Eye (tissue), 1 donor: Measurements from ENCODE around the gene LPGAT1.
"Not testable (repeated sequence)": the region's sequence is repeated elsewhere in the genome, so short reads cannot be mapped to it uniquely, and the experiment has no call there.

Experiments used
- DNase-seq: peaks from one replicate; pipeline ENCODE4 v3.0.0-alpha.2; 2015

The LPGAT1 gene

DNA sequence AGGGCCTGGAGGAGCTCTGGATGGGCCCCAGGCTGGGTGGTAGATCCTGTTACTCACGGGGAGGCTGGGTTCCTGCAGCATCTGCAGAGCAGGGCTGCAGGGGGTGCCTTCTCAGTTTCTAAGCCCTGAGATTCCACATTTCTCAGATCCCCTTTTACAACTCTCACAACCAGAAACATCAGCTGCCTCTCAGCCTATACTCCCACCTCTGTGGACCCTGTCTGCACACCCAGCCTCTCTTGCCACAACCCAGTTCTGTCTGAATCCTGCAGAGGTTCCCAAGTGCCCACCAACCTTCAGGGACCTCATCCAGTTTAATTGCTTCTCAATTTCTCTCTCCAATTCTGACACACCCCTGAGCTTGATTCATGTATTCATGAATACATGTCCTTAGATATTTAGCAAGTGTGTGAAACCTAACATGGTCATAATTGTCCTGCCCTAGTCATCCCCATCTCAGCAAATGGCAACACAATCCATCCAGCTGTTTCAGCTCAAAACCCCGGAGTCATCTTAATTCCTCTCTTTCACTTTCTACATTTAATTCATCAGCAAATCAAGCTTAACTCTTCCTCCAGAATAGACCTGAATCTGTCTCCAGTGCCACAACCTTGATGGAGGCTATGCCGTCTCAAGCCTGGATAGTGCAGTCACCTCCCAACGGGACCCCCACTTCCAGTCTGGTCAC lies 98.1 kb downstream of the LPGAT1 start:
- DNase-seq, result no peak

DNA sequence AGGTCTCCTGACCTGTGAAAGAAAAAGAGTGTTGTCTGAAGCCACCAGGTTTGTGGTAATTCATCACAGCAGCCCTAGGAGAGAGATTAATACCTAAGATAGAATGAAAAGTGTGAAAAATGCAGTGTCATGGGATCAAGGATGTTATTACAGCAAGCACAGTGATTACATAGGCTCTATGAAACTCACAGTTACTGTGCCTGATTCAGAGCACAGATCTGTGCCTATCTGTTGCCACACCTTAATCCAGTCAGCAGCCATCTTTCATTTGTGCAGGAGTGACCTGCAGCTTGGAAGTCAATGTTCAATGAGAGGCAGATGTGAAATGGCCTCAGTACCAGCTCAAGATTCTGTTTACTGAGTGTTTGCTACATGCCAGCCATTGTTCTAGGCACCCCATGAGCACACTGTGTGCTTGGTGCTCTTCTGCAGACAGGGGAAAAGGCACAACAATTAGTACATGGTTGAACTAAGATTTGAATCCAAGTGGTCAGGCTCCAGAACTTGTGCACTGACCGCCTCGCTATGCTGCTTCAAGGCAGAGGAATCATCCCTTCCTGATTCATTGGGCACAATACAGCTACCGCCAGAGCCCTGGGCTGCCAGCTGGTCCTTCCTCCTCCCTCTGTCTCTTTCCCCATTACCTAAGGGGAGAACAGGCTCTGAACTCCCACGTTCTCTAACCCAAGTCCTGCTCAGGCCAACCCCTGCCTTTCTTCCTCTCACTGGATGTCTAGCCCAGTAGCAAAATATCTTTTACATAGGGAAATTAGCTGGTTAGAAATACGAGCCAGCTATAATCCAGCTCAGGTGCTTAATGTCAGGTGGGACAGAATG lies 98.9 kb downstream of the LPGAT1 start:
- DNase-seq, result no peak

DNA sequence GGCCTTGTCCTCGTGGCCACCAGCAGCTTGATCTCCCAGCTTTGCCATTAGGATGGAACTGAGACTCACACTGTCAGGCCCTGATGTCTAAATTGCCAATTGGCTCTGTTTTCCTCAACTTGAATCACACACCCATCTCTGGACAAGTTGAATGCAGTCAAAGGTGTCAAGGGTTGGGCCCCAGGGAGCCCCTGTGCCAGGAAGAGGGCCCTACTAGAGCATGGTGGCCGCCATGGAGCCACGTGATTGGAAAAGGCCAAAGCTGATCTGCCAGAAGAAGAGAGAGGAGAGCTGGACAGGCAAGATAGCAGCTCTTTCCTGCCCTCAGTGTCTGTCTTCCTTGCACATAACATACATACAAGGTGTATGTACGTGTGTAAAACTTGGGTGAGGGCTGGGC lies 100.2 kb downstream of the LPGAT1 start:
- no peak for DNase-seq

GRCh38 chr1:211729238-211729637 lies 101.3 kb downstream of the LPGAT1 start:
- DNase-seq, result no peak

DNA sequence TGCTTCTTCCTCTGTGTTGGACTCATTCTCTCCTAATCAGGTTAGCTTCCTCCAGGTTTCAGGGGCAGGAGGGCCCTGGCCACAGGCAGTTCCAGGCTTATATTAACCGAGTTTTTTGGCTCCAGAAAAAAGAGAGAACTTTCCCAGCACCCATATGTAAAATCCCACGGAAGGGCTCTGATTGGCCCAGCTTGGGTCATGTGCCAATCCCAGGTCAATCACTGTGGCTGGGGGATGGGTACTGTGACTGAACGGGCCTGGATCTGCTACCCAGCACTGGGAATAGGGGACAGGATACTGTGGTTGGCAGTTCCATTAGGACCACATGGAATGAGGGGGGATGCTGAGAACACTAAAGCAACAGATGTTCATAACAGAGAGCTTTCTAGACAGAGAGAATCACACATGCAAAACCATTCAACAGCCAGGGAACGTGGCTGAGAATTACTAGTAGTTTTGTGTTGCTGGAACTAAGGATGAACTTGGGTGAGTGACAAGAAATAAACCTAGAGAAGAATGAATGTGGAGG lies 104.0 kb downstream of the LPGAT1 start:
- DNase-seq, result peak; percentile 9

- peak; percentile 45 for DNase-seq
These were observed 105.8 kb downstream of the LPGAT1 start for GRCh38 chr1:211724687-211725196.

- DNase-seq, result no peak
These were observed 107.3 kb downstream of the LPGAT1 start for GRCh38 chr1:211723273-211723672.

- DNase-seq, result no peak
These were observed 108.0 kb downstream of the LPGAT1 start for GRCh38 chr1:211722277-211723175.

GRCh38 chr1:211716555-211716954 lies 114.0 kb downstream of the LPGAT1 start:
- DNase-seq, result not testable (repeated sequence)

DNA sequence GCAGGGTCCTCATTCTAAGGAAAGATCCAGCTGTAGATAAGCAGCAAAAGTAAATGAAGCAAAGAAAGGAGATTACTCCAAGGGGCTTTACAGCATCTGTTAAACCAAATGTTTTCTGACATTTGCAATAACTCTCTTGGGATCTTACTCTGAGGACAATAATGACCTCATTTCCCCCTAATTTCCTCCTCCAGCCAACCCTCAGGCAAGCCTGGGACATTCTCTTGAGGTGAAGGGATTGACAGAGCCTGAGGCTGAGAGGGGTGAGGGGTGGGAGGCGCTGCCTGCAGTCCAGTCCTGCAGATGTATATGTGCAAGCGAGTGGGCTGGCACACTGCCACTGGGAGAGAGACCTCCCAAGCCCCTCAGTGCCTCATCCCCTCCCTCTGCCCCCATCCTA lies 114.6 kb downstream of the LPGAT1 start:
- peak; percentile 85 for DNase-seq

- no peak for DNase-seq
These were observed 116.4 kb downstream of the LPGAT1 start for GRCh38 chr1:211714154-211714553.

- no peak for DNase-seq
These were observed 117.3 kb downstream of the LPGAT1 start for GRCh38 chr1:211713231-211713630.

GRCh38 chr1:211711315-211711705 lies 119.3 kb downstream of the LPGAT1 start:
- no peak for DNase-seq

- no peak for DNase-seq
These were observed 119.8 kb downstream of the LPGAT1 start for GRCh38 chr1:211710566-211711314.

DNA sequence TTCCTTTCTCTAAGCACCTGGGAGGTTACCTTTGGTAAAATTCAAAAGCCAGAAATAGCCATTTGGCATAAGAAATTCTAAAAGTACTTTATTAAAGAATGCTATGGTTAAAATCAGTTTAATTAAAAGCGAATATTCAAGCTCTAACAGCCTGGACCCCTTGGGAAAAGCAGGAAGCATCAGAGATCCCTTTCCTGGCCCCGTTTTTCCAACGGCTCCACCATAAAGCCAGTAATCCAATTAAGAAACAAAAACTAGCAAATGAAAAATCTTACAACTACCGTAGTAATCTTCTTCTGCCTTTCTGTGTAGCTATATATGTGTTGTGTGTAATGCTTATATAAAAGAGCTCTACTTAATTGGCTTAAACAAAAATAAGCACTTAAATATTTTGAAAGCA lies 121.6 kb downstream of the LPGAT1 start:
- DNase-seq, result no peak

DNA sequence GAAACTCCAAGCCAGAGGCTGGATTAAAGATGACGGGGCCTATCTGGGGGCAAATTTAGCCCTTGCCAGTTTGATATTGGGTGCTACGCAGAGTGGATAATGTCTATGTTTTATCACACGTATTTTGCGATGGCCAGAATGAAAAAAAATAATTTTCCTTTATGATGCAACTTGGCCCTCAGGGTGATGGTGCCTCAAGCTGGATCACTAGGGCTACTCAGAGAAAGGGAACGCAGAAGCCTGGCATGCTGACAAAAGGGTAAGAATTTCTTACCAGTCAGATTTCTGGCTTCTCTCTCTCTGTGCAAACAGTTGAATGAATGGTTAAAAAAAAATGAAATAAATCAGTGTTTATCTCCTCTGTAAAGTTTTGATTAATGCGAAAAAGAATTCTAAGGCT lies 122.6 kb downstream of the LPGAT1 start:
- no peak for DNase-seq

DNA sequence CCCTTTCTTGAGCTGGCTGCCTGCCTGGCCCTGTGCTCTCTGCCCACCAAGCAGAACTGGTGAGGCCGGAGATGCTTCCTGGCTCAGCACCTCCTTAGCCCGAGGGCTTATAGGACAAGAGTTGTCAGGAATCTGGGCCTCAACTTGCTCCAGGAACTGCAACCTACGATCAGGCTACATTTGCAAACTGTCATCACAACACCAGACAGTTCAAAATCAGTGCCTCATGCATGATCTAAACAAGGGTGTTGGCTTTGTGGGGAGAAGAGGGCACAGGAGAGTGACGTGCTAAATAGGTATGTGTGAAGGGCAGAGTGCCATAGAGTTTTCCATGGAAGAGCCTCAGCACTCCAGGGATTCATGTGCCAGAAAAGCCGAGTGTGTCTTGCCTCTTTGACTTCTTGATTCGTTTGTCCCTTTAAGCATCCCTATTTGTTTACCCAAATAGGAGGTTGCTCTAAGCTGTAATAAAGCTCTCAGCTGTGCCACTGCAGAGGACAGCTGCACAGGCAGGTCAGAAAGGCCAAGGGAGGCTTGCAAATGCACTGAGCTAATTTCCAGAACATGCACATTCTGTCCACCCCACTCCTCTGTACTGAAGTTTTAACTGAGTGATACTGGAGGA lies 125.0 kb downstream of the LPGAT1 start:
- no peak for DNase-seq

DNA sequence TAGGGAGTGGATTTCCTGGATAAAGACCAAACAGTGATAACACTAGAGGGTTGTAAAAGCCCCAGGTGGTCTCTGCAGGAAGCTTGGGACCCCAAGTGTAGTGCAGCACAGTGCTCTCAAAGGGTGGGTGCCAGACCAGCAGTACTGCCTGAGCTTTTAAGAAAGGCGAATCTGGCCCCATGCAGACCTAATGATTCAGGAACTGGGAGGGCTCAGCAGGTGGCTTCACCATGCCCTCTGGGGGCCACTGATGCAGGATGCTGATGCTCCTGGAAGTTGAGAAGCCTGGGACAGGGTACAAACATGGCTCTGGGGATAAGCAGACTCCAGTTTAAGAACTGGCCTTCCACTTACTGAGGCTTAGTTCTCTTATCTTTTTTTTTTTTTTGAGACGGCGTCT lies 126.0 kb downstream of the LPGAT1 start:
- DNase-seq, result no peak

DNA sequence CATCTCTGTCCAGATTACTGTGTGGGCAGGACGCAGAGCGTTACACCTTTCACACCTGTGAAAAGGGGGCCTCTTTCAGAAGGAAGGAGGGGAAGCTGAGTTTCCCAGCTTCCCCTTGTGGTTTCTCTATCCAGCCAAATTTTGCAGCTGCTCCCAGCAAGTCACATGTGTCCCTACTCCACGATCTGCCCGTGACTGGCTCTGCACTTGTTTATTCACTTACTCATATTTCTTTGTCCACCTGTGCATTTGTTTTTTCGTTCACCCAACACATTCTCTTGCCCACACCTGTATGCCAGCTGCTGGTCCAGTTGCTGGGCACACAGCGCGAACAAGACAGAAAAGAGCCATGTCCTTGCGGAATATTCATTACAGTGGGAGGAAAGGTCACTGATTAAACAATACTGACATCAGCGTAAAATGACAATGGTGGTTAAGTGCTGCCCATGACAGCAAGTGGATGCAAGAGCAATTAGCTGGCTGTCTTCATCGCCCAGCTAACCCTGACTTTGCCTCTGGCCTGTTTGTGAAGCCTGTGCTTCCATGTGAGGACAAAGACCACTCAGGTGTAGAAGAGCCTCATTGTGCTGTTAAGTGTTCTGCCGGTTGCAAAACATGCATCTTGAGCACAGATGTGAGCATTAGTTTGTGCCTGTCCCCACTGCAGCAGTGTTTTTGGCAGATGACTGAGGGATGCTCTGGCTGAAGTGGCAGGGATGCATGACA lies 126.6 kb downstream of the LPGAT1 start:
- DNase-seq, result peak; percentile 65

GRCh38 chr1:211701733-211702132 lies 128.8 kb downstream of the LPGAT1 start:
- no peak for DNase-seq

GRCh38 chr1:211699059-211699458 lies 131.5 kb downstream of the LPGAT1 start:
- DNase-seq, result no peak
